Ishikawa (cell line): ENCODE data around the gene TNKS1BP1.

ENCODE experiments used
- CEBPB ChIP-seq: IDR thresholded peaks from 2 replicates; pipeline ENCODE4 v1.6.1; 2012
- CREB1 ChIP-seq: IDR thresholded peaks from 2 replicates; pipeline ENCODE4 v1.6.1; 2012; ENCODE audit warnings: low read depth
- EGR1 ChIP-seq: IDR thresholded peaks from 2 replicates; pipeline ENCODE4 v1.6.1; 2012
- EP300 ChIP-seq: IDR thresholded peaks from 2 replicates; pipeline ENCODE4 v1.6.1; 2012; ENCODE audit warnings: borderline replicate concordance
- FOXM1 ChIP-seq: IDR thresholded peaks from 2 replicates; pipeline ENCODE4 v1.6.1; 2012; ENCODE audit warnings: low read depth, borderline replicate concordance
- NFIC ChIP-seq: IDR thresholded peaks from 2 replicates; pipeline ENCODE4 v1.6.1; 2012
- RAD21 ChIP-seq: IDR thresholded peaks from 2 replicates; pipeline ENCODE4 v1.6.1; 2012; ENCODE audit warnings: low read depth
- TAF1 ChIP-seq: IDR thresholded peaks from 2 replicates; pipeline ENCODE4 v1.6.1; 2012; ENCODE audit warnings: low read depth, mild to moderate bottlenecking
- TCF12 ChIP-seq: IDR thresholded peaks from 2 replicates; pipeline ENCODE4 v1.6.1; 2012; ENCODE audit warnings: low read depth
- TEAD4 ChIP-seq: IDR thresholded peaks from 2 replicates; pipeline ENCODE4 v1.6.1; 2012
- USF1 ChIP-seq: IDR thresholded peaks from 2 replicates; pipeline ENCODE4 v1.6.1; 2012
- YY1 ChIP-seq: IDR thresholded peaks from 2 replicates; pipeline ENCODE4 v1.6.1; 2012; ENCODE audit warnings: low read depth
- ZBTB7A ChIP-seq: IDR thresholded peaks from 2 replicates; pipeline ENCODE4 v1.6.1; 2012; ENCODE audit warnings: low read depth
- TF ChIP-seq, protein P1 (sequence below): IDR thresholded peaks from 2 replicates; pipeline ENCODE4 v1.6.1; 2012; ENCODE audit warnings: low read depth, mild to moderate bottlenecking
- TF ChIP-seq, protein P2 (sequence below): IDR thresholded peaks from 2 replicates; pipeline ENCODE4 v1.6.1; 2012

The TNKS1BP1 gene

GRCh38 chr11:57308426-57309060, 16.2 kb downstream of the TNKS1BP1 start:
- TF ChIP-seq EP300 (no peak), RAD21 (no peak), TAF1 (no peak)

- TF ChIP-seq, protein P1, sequence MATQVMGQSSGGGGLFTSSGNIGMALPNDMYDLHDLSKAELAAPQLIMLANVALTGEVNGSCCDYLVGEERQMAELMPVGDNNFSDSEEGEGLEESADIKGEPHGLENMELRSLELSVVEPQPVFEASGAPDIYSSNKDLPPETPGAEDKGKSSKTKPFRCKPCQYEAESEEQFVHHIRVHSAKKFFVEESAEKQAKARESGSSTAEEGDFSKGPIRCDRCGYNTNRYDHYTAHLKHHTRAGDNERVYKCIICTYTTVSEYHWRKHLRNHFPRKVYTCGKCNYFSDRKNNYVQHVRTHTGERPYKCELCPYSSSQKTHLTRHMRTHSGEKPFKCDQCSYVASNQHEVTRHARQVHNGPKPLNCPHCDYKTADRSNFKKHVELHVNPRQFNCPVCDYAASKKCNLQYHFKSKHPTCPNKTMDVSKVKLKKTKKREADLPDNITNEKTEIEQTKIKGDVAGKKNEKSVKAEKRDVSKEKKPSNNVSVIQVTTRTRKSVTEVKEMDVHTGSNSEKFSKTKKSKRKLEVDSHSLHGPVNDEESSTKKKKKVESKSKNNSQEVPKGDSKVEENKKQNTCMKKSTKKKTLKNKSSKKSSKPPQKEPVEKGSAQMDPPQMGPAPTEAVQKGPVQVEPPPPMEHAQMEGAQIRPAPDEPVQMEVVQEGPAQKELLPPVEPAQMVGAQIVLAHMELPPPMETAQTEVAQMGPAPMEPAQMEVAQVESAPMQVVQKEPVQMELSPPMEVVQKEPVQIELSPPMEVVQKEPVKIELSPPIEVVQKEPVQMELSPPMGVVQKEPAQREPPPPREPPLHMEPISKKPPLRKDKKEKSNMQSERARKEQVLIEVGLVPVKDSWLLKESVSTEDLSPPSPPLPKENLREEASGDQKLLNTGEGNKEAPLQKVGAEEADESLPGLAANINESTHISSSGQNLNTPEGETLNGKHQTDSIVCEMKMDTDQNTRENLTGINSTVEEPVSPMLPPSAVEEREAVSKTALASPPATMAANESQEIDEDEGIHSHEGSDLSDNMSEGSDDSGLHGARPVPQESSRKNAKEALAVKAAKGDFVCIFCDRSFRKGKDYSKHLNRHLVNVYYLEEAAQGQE = no peak
- TF ChIP-seq TEAD4 (no peak), RAD21 (no peak), FOXM1 (no peak), TCF12 (no peak), EGR1 (no peak), EP300 (no peak), TAF1 (no peak), YY1 (no peak), CREB1 (no peak), ZBTB7A (no peak)
Observed at GRCh38 chr11:57307666-57308270, 17.0 kb downstream of the TNKS1BP1 start.

GRCh38 chr11:57306940-57307565, 17.7 kb downstream of the TNKS1BP1 start:
- TF ChIP-seq ZBTB7A = no peak

DNA sequence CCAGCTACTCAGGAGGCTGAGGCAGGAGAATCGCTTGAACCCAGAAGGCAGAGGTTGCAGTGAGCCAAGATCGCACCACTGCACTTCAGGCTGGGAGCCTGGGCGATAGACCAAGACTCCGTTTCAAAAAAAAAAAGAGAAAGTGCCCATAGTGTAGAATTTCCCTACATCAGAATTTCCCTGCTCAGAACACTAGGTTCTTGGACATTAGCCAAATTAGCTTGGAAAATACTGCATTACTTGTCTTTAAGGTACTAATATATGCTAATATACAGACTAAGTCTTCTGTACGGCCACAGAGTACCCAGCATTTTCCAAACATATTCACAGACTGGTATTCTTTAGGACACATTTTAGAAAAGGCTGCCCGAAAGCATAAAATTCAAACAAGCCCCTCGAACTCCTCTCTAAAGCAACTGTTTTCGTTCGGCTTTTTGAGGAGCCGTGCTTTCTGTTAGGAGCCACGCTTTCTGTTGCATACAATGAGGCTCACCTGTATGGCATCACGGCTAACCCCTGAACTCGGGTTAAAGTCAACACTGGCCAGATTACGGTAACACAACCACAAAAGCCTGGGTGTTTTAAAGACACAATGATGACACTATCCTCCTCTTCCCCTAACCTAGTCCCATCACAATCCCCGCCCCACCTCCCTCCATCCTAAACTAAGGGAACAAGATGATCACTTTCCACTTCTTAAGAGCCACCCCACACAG, 18.4 kb downstream of the TNKS1BP1 start:
- TF ChIP-seq NFIC (peak; percentile 61; the same call in 1 of the 2 replicates), CEBPB (no peak)

- no peak for TF ChIP-seq NFIC
- no peak for TF ChIP-seq EGR1
- no peak for TF ChIP-seq EP300
- TF ChIP-seq ZBTB7A = no peak
- no peak for TF ChIP-seq TAF1
- TF ChIP-seq CEBPB = no peak
- TF ChIP-seq, protein P2, sequence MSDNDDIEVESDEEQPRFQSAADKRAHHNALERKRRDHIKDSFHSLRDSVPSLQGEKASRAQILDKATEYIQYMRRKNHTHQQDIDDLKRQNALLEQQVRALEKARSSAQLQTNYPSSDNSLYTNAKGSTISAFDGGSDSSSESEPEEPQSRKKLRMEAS = no peak
Observed at GRCh38 chr11:57305523-57305922, 19.2 kb downstream of the TNKS1BP1 start.

DNA sequence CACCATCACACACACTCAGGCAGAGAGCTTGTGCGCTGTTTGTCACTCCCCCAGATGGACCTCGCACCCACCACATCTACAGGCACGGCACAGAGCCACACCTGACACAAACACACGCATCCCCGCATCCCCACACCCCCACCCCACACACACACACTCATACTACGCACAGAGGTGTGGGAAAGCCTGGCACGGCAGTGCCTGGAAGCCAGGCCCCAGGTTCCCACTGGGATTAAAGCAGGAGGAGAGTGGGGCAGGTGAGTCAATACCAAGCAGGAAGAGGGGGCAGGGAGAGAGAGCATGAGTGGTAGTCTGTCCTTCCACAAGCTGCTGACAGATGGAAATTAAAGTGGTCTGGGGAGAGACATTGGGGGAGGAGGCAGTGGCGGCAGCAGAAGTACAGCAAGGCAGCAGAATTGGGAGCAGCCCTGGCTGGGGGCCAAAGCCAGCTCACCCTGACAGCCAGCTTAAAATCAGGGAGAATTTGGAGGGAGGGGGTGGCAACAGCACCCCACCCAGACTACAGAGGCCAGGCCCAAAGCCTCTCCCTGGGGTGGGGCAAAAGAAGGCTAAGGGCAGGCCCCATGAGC, 20.7 kb downstream of the TNKS1BP1 start:
- TF ChIP-seq CREB1 (no peak), ZBTB7A (no peak), FOXM1 (no peak), NFIC (no peak), EGR1 (no peak), CEBPB (no peak), TEAD4 (no peak), YY1 (no peak), USF1 (no peak), RAD21 (no peak), EP300 (no peak), TAF1 (no peak), TCF12 (no peak)
- TF ChIP-seq, protein P2 = no peak
- TF ChIP-seq, protein P1 = no peak
